Upper lobe of left lung (tissue), 6 donors: ENCODE results near the gene MCF2L. TPM values are rescaled to one million over a fixed set of nuclear protein-coding genes. Genes with fewer than 3 reads are reported as not detected.

ENCODE experiments used
- ATAC-seq, 2 donors: fragments of 200-7000 bp; cut with Tn5 transposase; one replicate each; pipeline ENCODE4 v1.9.1; 2022; ENCODE audit warnings: mild to moderate bottlenecking in 2 of 2, moderate library complexity in 2 of 2; ENCODE audit not compliant: low FRiP score in 2 of 2
- DNase-seq, 2 donors: peaks; one replicate each; pipeline ENCODE4 v3.0.0-alpha.2; 2019 to 2020
- H3K27ac ChIP-seq, 4 donors: fragments of 200-600 bp; sonication (generic); one replicate each; pipeline ENCODE4 v1.5.1; 2016 to 2019
- H3K27me3 ChIP-seq, 4 donors: fragments of 200-600 bp; sonication (generic); one replicate each; pipeline ENCODE4 v1.5.1; 2017 to 2019
- H3K36me3 ChIP-seq, 4 donors: fragments of 200-600 bp; sonication (generic); one replicate each; pipeline ENCODE4 v1.5.1; 2016 to 2019
- H3K4me1 ChIP-seq, 4 donors: fragments of 200-600 bp; sonication (generic); one replicate each; pipeline ENCODE4 v1.5.1; 2018 to 2019
- H3K4me3 ChIP-seq, 4 donors: fragments of 200-600 bp; sonication (generic); one replicate each; pipeline ENCODE4 v1.5.1; 2017 to 2019; ENCODE audit warnings: mild to moderate bottlenecking in 2 of 4, moderate library complexity in 1 of 4
- H3K9me3 ChIP-seq, 4 donors: fragments of 200-600 bp; sonication (generic); one replicate each; pipeline ENCODE4 v1.5.1; 2018 to 2019
- CTCF ChIP-seq, 6 experiments: fragments of 450-650 bp in 4 of 6; fragments of 200-600 bp in 2 of 6; sonication (generic) in 2 of 6; IDR thresholded peaks; one replicate each; pipeline ENCODE4 v1.5.1; 2016 to 2019; ENCODE audit warnings: antibody characterized with exemption in 6 of 6
- EP300 ChIP-seq, 4 donors: sonication (generic); formaldehyde crosslinking; IDR thresholded peaks; one replicate each; pipeline ENCODE4 v1.5.1; 2017; ENCODE audit warnings: antibody characterized with exemption in 4 of 4, control low read depth in 2 of 4
- POLR2A ChIP-seq, 4 donors: fragments of 450-650 bp; IDR thresholded peaks; one replicate each; pipeline ENCODE4 v1.5.1; 2016 to 2017; ENCODE audit warnings: antibody characterized with exemption in 4 of 4, mild to moderate bottlenecking in 2 of 4
- POLR2AphosphoS5 ChIP-seq, 2 donors: sonication (generic); formaldehyde crosslinking; IDR thresholded peaks; one replicate each; pipeline ENCODE4 v1.5.1; 2017; ENCODE audit warnings: antibody characterized with exemption in 2 of 2
- WGBS, 2 donors: methylation state at CpG; one replicate each; pipeline ENCODE4 v1.1.5; 2017 to 2018; 5-methylcytosine and 5-hydroxymethylcytosine counted together
- total RNA-seq, 6 donors: library from RNA; depleted of rRNA in 4 of 6; stranded (reverse); fragments of >200 nt in 4 of 6; gene quantifications; one replicate each; pipeline versions ENCODE4 v1.1.0 to v1.2.1, GENCODE V29; 2016 to 2021
- donor health status: DM: no; HTN: no; CAD: no; lungs with moderate emphysema.
- donor health status: DM: no; HTN: yes; CAD: no; lungs with severe emphysema.

The MCF2L gene
- total RNA-seq, 6 donors from 2014 or later = 14.3 to 99.5 (median 53.1) TPM

GRCh38 chr13:112997188-112998130, 28.4 kb downstream of the MCF2L start:
- Histone ChIP-seq H3K4me1 (peaks cover 3 to 31% (median 17%) of the 10 kb centered on the region in 4 donors), H3K4me3 (no peak overlapping the region), H3K27me3 (no peaks in the 10 kb centered on the region), H3K27ac (peak overlapping the region in 1 of 4 donors; percentile 1), H3K36me3 (no peaks in the 10 kb centered on the region), H3K9me3 (no peaks in the 10 kb centered on the region)
- no peak for TF ChIP-seq POLR2A (IDR thresholded peaks at IDR 0.05)
- DNase-seq (peak in 1 of 2 donors; percentile 73), ATAC-seq (no peak)
- whole genome bisulfite sequencing, 2 donors = 58 to 80% methylated on average over 11 to 26 of the region's 30 CpGs

GRCh38 chr13:112998521-112999280, 29.7 kb downstream of the MCF2L start:
- Histone ChIP-seq H3K4me3 (no peak overlapping the region), H3K36me3 (peaks cover 0 to 2% (median 0%) of the 10 kb centered on the region in 4 donors), H3K4me1 (peaks cover 3 to 32% (median 17%) of the 10 kb centered on the region in 4 donors), H3K27ac (peak overlapping the region in 1 of 4 donors; percentile 1), H3K27me3 (no peaks in the 10 kb centered on the region), H3K9me3 (no peaks in the 10 kb centered on the region)
- DNase-seq (peak in 1 of 2 donors; percentile 73), ATAC-seq (no peak)
- 86 to 94% methylated on average over 14 to 23 of the region's 23 CpGs for WGBS, 2 donors
- TF ChIP-seq CTCF (IDR thresholded peaks at IDR 0.05) = no peak
- no peak for TF ChIP-seq POLR2AphosphoS5 (IDR thresholded peaks at IDR 0.05)
- no peak for TF ChIP-seq EP300 (IDR thresholded peaks at IDR 0.05)
- no peak for TF ChIP-seq POLR2A (IDR thresholded peaks at IDR 0.05)

DNA sequence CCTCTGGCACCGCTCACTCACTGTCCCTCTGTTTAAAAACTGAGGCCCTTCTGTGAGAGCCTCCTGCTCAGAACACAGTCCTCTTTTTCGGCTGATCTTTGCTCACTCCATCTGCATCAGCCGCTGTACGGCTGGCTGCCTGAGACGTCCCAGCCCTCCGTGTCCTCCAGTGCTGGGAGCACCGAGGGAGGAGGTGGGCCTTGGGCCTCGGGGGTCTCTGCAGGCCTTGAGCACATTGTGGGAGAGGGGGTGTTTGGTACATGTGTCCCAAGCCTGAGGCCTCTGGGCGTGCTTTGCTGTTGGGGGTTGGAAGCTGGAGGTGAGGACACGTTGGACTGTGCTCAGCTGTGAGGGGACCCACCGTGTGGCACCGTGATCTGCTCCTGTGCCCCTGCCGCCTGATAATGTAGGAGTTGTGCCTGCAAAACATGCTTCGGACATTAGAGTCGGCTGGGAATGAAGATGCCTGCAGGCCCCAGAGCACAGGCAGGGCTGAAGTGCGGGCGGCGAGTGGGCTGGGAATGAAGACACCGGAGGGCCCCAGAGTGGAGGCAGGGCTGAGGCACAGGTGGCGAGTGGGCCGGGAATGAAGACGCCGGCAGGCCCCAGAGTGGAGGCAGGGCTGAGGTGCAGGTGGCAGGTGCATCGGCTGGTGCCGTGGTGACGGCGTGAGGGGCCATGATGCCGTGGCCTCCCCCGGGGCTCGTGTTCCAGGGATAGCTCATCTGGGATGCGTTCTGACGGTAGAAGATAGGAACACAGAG, 30.6 kb downstream of the MCF2L start:
- DNase-seq (peak in 1 of 2 donors; percentile 66), ATAC-seq (no peak)
- Histone ChIP-seq H3K9me3 (no peaks in the 10 kb centered on the region), H3K36me3 (peaks cover 0 to 11% (median 1%) of the 10 kb centered on the region in 4 donors), H3K27ac (no peak overlapping the region), H3K4me1 (peaks cover 3 to 32% (median 17%) of the 10 kb centered on the region in 4 donors), H3K27me3 (no peaks in the 10 kb centered on the region), H3K4me3 (no peak overlapping the region)
- WGBS, 2 donors = 93% methylated on average over 29 to 32 of the region's 32 CpGs
- TF ChIP-seq POLR2A (IDR thresholded peaks at IDR 0.05) (no peak), CTCF (IDR thresholded peaks at IDR 0.05) (no peak), POLR2AphosphoS5 (IDR thresholded peaks at IDR 0.05) (no peak), EP300 (IDR thresholded peaks at IDR 0.05) (no peak)

DNA sequence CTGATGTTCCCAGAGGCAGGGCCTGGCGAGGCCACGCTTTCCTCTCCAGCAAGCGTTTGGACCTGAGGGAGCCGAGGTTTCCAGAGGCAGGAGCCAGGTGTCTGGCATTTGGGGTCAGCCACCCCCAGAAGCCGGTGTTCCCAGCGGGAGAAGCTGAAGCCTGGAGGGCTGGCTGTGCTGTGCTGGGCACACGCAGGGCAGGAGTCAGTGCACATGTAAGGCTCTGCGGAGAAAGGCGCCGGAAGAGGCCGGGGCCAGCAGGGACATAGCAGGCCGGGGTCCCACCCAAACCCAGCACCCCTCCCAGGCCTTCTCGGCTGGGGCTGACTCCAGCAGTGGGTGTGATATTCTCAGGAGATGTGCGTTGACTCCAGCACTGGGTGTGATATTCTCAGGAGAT, 31.6 kb downstream of the MCF2L start:
- H3K27me3 ChIP-seq = no peaks in the 10 kb centered on the region
- TF ChIP-seq POLR2AphosphoS5 (IDR thresholded peaks at IDR 0.05) = no peak
- H3K4me3 ChIP-seq = no peak overlapping the region
- no peak for ATAC-seq
- WGBS, 2 donors = 88 to 89% methylated on average over 4 to 14 of the region's 14 CpGs
- peak in 1 of 2 donors; percentile 54 for DNase-seq
- H3K9me3 ChIP-seq = no peaks in the 10 kb centered on the region
- H3K36me3 ChIP-seq = peaks cover 0 to 12% (median 1%) of the 10 kb centered on the region in 4 donors
- H3K27ac ChIP-seq = no peak overlapping the region
- H3K4me1 ChIP-seq = peaks cover 3 to 32% (median 17%) of the 10 kb centered on the region in 4 donors

DNA sequence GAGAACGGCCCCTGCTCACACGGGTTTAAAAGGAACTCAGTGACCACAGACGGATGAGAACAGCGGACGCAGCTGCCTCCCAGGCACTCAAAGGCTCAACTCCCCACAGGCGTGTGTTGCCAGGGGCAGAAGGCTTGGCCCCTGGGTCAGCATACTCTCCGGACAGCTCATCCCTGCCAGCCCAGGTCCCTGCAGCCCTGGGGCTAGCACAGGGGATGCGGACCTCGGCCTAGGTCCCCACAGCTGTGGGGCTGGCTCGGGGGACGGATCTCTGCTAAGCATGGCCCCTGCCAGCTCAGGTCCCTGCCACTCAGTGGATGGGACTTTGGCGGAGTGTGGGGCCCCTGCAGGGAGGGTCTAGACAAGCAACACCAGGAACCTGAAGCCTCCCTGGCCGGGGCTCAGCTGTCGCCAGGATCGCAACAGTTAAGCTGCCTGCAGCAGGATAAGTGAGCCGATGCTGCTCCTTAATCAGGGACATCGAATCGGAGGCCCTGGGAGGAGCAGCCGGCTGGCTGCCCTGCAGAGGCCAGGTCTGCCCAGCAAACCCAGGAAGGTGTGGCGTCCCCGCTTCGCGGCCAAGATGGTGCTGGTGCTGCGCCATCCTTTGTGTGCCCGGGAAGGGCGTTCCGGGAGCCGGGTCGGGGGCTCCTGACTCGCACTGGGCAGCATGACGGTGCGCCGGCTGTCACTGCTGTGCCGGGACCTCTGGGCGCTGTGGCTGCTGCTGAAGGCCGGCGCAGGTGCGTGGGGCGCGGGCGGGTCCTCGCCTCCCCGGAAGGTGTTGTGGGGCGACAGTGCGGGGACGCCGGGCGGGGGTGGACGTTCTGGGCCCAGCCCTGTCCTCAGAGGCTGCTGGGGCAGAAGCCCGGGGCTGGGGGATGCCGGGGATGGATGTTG, 32.5 kb downstream of the MCF2L start:
- 33 to 37% methylated on average over 32 to 36 of the region's 51 CpGs for WGBS, 2 donors
- Histone ChIP-seq H3K27ac (peak overlapping the region in 1 of 4 donors; percentile 18), H3K36me3 (peaks cover 0 to 12% (median 3%) of the 10 kb centered on the region in 4 donors), H3K4me1 (peaks cover 3 to 32% (median 17%) of the 10 kb centered on the region in 4 donors), H3K4me3 (peak overlapping the region in 3 of 4 donors; percentile 35 to 46 (median 43)), H3K9me3 (no peaks in the 10 kb centered on the region), H3K27me3 (no peaks in the 10 kb centered on the region)
- TF ChIP-seq POLR2AphosphoS5 (IDR thresholded peaks at IDR 0.05) (no peak), EP300 (IDR thresholded peaks at IDR 0.05) (no peak), CTCF (IDR thresholded peaks at IDR 0.05) (no peak), POLR2A (IDR thresholded peaks at IDR 0.05) (no peak)
- ATAC-seq = peak; percentile 5 to 64
- DNase-seq = peak; percentile 77 to 84
